GM21786 (cell line): ENCODE results near the gene MYL6B.
A peak's percentile ranks its signal among the peaks of the same experiment; 100 is the strongest.
"Not testable (repeated sequence)": the region's sequence is repeated elsewhere in the genome, so short reads cannot be mapped to it uniquely, and the experiment has no call there.

Experiments
- ATAC-seq: cut with Tn5 transposase; IDR thresholded peaks from one replicate; pipeline ENCODE4 v1.9.1; 2021; ENCODE audit not compliant: unreplicated experiment

Gene MYL6B

GRCh38 chr12:56163533-56164344, 11.4 kb downstream of the MYL6B start:
- ATAC-seq, result no peak

DNA sequence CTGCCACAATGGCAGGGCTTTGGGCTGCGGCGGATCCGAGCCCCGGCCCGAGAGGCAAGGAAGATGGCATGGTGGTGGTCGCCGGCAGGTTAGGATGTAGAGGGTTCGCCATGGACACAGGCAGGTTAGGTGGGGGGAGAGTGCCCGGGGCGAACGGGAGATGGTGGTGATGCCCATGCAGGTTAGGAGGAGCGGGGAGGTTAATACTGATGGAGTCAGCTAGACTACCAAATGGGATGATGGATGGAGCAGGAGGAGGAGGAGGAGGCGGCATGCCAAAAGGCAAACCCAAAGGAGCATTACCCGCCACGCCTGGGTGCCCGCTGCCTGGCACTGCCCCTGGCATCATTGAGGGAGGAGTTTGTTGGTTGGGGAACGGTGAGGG, 11.9 kb downstream of the MYL6B start:
- ATAC-seq, result no peak

DNA sequence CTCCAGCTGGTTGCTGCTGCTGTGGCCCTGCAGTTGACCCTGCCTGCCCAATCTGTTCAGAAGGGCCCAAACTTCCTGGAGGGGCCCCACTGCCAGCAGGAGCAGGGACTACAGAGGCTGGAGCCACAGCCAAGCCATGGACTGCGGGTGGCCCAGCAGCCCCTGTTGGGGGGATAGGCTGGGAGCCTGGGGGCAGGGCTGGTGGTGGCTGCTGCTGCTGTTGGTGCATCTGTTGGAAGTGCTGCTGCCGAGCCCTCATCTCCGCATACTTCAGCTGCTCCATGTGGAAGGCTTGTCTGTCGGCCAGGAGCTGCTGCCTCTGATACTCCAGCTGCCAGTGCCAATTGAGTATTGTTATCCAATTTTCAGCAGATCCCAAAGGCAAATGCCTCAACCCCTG, 13.0 kb downstream of the MYL6B start:
- no peak for ATAC-seq

DNA sequence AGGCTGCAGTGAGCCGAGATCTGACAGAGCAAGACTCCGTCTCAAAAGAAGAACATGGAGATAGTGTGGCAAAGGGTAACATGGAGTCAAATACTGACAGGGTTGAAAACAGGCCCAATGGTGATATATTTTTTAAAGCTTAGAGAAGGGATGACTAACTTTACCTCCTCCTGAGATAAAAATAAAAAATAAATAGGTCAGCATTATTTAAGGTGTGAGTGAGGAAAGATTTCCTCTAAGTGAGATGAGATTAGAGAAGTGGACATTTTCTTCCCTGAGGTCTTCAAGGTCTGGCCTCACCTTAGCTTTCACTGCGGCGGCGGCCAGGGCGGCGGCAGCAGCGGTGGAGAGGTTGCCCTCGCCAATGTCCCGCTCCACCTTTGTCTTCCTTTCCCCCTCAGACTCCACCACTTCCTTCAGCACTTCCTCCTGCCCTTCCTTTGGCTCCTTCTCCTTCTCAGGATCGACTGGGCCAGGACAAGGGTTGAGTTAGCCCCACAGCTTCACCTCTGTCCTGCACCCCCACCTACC, 16.9 kb downstream of the MYL6B start:
- ATAC-seq, result no peak

DNA sequence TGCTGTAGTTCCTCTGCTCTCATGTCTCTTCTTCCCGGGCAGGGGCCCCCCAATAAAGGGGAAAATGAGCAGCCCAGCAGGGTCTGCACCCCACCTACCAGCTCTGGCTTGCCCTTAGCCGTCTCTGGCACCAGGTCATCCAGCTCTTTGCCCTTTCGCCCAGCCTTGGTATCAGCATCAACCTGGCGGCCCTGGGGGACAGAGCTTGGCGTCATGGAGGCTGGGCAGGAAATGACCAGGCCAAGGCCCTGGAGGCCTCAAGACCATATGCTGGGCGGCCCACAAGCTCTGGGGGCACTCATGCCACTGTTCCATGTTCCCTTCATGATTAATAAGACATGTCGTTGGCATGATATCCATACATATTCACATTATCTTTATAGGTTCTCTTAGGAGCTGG, 20.5 kb downstream of the MYL6B start:
- no peak for ATAC-seq

DNA sequence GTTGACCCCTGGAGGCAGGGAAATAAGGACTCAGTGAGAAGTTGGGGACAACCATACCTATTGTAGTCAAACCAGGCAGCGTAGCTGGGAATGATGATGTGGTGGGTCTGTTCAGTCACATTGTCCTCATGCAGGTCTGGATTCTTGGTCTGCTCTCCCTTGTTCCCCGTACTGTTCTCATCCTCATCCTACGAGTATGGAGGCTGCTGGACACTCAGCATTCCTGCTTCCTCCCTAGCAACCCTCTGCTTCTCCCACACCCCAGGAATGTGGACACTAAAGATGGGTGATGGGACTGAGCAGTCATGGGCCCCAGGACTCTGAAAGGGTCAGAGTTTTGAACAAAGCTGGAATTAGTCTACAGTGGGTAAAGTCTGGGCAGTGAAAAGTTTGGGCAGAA, 26.0 kb downstream of the MYL6B start:
- no peak for ATAC-seq

GRCh38 chr12:56186957-56187356, 34.6 kb downstream of the MYL6B start:
- ATAC-seq, result no peak

- no peak for ATAC-seq
Measured at GRCh38 chr12:56188131-56188777, 35.9 kb downstream of the MYL6B start.

DNA sequence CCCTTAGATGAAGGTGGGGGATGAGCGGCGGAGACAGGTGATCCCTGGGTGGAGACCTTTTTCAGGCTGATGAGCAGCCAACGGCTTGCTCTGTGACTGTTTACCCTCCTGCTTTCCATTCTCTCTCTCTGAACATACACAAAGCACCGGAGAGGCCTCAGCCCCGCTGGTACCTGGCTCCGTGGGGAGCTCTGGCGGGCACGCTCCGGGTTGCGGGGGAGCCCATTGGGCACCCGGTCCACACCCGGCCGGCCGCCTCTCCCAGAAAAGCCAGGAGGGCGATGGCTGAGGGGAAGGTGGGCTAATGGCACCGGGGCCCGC, 36.4 kb downstream of the MYL6B start:
- ATAC-seq, result no peak

GRCh38 chr12:56189099-56189917, 36.9 kb downstream of the MYL6B start, which contains the start of gene SMARCC2:
Gene SMARCC2 (minus strand): TSS chr12:56189483. CDS start chr12:56189461, 22 bp downstream.
- ATAC-seq, result peak; percentile 57

DNA sequence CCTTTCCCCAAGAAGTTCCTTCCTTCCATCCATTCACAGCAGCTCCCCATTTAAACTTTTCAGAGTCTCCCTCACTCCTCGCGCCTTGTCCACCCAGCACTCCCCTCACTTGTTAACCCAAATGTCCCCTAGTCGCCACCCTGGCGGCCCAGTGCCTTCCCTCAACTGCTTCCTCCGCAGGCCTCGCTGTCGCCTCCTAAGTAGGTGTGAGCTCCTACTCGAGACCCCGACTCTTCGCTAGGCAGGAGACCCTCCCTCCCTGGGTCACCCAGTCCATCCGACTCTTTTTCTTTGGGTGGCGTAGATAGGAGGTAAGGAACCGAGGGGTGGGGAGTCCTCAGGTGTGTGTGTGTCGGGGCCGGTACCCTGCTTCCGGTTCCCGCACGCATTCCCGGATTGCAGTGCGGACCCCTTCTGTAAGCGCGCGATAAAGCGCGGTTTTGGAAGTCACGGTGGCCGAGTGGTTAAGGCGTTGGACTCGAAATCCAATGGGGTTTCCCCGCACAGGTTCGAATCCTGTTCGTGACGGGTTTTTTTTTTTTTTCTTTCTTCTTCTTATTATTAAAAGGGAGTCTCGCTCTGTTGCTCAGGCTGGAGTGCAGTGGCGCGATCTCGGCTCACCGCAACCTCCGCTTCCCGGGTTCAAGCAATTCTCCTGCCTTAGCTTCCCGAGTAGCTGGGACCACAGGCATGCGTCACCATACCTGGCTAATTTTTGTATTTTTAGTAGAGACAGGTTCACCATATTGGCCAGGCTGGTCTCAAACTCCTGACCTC, 37.7 kb downstream of the MYL6B start:
- peak; percentile 39 for ATAC-seq

- ATAC-seq, result no peak
Measured at GRCh38 chr12:56190695-56191155, 38.3 kb downstream of the MYL6B start.

DNA sequence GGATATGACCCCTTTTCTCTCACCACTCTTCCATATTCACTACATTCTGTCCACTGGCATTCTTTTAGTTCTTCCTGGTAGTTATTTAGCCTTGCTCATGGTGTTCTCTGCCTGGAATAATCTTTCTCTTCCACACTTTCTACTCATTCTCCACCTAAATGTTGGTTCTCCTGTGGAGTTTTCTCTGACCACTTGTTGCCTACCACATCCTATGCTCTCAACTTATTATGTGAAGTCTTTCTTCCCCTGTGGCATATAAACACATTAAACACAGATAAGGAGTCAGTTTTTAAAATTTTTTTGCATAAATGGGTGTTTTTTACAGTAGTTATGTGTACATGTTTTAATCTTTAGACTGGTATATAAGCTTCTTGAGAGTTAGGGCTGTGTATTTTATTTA, 40.2 kb downstream of the MYL6B start:
- no peak for ATAC-seq

- ATAC-seq, result no peak
Measured at GRCh38 chr12:56193025-56193578, 40.7 kb downstream of the MYL6B start.

DNA sequence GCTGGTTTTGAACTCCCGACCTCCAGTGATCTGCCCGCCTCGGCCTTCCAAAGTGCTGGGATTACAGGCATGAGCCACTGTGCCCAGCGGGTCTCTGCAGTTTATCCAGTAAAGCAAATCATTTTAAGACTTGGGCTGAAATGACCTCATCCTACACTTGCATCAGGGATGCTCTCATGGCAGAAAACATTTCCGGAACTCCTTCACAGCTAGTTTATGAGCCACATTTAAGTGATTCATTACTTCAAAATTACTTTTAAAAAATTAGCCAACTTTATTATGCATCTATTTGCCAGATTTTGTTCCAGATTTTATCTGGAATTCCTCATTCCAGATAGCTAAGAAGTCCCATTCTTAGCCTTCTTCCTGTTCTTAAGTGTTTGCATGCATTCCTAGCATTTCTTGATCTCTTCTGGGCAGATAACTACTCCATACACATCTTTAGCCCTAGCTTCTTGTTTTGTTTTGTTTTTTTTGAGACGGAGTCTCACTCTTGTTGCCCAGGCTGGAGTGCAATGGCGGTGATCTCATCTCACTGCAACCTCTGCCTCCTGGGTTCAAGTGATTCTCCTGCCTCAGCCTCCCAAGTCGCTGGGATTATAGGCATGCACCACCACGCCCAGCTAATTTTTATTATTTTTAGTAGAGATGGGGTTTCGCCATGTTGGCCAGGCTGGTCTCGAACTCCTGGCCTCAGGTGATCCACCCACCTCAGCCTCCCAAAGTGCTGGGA, 44.6 kb downstream of the MYL6B start:
- not testable (repeated sequence) for ATAC-seq

DNA sequence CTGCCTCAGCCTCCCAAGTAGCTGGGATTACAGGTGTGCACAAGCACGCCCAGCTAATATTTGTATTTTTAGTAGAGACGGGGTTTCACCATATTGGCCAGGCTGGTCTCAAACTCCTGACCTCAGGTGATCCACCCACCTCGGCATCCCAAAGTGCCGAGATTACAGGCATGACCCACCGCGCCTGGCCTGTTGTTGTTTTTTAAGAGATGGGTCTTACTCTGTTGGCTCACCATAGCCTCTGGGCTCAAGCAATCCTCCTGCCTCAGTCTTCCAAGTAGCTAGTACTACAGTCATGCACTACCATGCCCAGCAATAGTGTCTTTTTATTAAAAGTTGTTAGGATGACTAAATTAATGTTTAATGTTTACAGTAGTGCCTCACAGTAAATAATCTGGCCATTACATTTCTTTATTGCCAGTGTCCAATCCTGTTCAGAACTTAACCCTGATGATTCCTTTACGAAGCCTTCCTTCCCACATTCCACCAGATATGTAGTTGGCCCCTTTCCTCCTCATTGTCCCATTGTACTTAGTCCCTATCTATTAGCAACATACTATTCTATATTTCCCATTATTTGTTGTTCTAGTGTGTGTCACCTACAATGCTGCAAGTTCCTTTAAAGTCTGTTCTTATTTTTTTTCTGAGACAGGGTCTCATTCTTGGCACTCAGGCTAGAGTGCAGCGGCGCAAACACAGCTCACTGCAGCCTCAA, 45.7 kb downstream of the MYL6B start:
- no peak for ATAC-seq

- ATAC-seq, result no peak
Measured at GRCh38 chr12:56198836-56199235, 46.4 kb downstream of the MYL6B start.

DNA sequence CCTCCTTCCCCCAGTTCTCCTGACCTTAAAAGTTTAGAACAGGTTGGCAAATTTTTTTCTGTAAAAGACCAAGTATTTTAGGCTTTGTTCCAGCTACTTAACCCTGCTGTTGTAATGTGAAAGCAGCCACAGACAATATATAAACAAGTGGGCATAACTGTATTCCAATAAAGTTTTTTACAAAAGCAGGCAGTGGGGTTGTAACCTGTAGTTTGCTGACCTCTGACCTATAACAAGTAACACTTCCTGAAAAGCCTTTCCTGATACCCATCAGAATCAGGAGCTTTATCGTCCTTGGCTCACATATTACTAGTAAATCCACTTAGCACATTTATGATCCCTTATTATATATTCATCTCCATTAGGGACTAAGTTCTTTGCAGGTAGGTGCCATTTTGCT, 50.0 kb downstream of the MYL6B start:
- ATAC-seq, result no peak

- no peak for ATAC-seq
Measured at GRCh38 chr12:56202838-56203237, 50.5 kb downstream of the MYL6B start.
